Fibroblast of skin of abdomen (primary cell): ENCODE data around the gene EBF4.
A peak's percentile ranks its signal among the peaks of the same experiment; 100 is the strongest.
"Not testable (repeated sequence)": the region's sequence is repeated elsewhere in the genome, so short reads cannot be mapped to it uniquely, and the experiment has no call there.

ENCODE experiments used
- DNase-seq: peaks from one replicate; pipeline ENCODE4 v3.0.0-alpha.2; 2013

EBF4 gene

GRCh38 chr20:2797136-2797983, 104.8 kb downstream of the EBF4 start:
- no peak for DNase-seq

- DNase-seq = no peak
Observed at GRCh38 chr20:2798095-2798805, 105.7 kb downstream of the EBF4 start.

- DNase-seq = no peak
Observed at GRCh38 chr20:2798814-2799213, 106.2 kb downstream of the EBF4 start.

GRCh38 chr20:2799271-2799670, 106.7 kb downstream of the EBF4 start:
- no peak for DNase-seq

- DNase-seq = peak; percentile 9
Observed at GRCh38 chr20:2799688-2800520, 107.3 kb downstream of the EBF4 start.

GRCh38 chr20:2800521-2801285, 108.1 kb downstream of the EBF4 start, which contains the start of gene CPXM1:
Gene CPXM1, minus strand, starts transcription at chr20:2800627. Its CDS starts 55 bp downstream, at chr20:2800572.
- DNase-seq = peak; percentile 12

GRCh38 chr20:2801286-2801728, 108.7 kb downstream of the EBF4 start:
- DNase-seq = no peak

GRCh38 chr20:2804041-2804828, 111.7 kb downstream of the EBF4 start:
- no peak for DNase-seq

- DNase-seq = peak; percentile 25
Observed at GRCh38 chr20:2804852-2805688, 112.5 kb downstream of the EBF4 start.

- no peak for DNase-seq
Observed at GRCh38 chr20:2805689-2806350, 113.2 kb downstream of the EBF4 start.

- no peak for DNase-seq
Observed at GRCh38 chr20:2806351-2806701, 113.7 kb downstream of the EBF4 start.

GRCh38 chr20:2807019-2807418, 114.4 kb downstream of the EBF4 start:
- no peak for DNase-seq

GRCh38 chr20:2807929-2808328, 115.3 kb downstream of the EBF4 start:
- not testable (repeated sequence) for DNase-seq

- no peak for DNase-seq
Observed at GRCh38 chr20:2809690-2810089, 117.1 kb downstream of the EBF4 start.
